Caco-2 (cell line): ENCODE results near the gene GTPBP4. TPM values are rescaled to one million over a fixed set of nuclear protein-coding genes. Genes with fewer than 3 reads are reported as not detected.

Experiments
- BruUV-seq: library from RNA; stranded (reverse); fragments of 400-500 nt; replicated peaks from 2 replicates; lab custom pipeline; 2021; lab: Mats Ljungman, UMichigan
- CTCF ChIA-PET: fragments of 300-600 bp; sonication (Branson Sonifier 250); formaldehyde crosslinking; loops from one replicate; lab custom pipeline; 2022; ENCODE audit warnings: antibody characterized with exemption; lab: Charles Lee
- POLR2A ChIA-PET: fragments of 300-600 bp; sonication (Branson Sonifier 250); formaldehyde crosslinking; loops from one replicate; lab custom pipeline; 2022; ENCODE audit warnings: antibody characterized with exemption; lab: Charles Lee
- DNase-seq, 2 experiments: peaks; one replicate each; pipeline versions ENCODE4 v3.0.0 to v3.0.0-alpha.2; 2020 to 2022
- H3K27me3 ChIP-seq: replicated peaks from 2 replicates; pipeline ENCODE4 v1.6.0; 2011; ENCODE audit warnings: low read length; ENCODE audit not compliant: control insufficient read depth, insufficient read depth
- H3K36me3 ChIP-seq: 2 replicates; pipeline ENCODE4 v1.5.1; 2011; ENCODE audit warnings: low read length; ENCODE audit not compliant: control insufficient read depth, insufficient read depth
- H3K4me1 ChIP-seq: fragments of 250-450 bp; sonication (Bioruptor Pico); 2 replicates; pipeline ENCODE4 v1.5.1; 2020; ENCODE audit warnings: mild to moderate bottlenecking
- H3K4me3 ChIP-seq: 2 replicates; pipeline ENCODE4 v1.5.1; 2011; ENCODE audit warnings: low read depth, mild to moderate bottlenecking, control low read depth, low read length
- H3K9me3 ChIP-seq: fragments of 250-450 bp; sonication (Bioruptor Pico); 2 replicates; pipeline ENCODE4 v1.5.1; 2020; ENCODE audit warnings: mild to moderate bottlenecking, moderate library complexity
- H3K27ac Mint-ChIP-seq: one replicate; pipeline ENCODE4 v1.8.0; 2022; ENCODE audit warnings: mixed read lengths; ENCODE audit not compliant: unreplicated experiment
- H3K27me3 Mint-ChIP-seq: one replicate; pipeline ENCODE4 v1.8.0; 2022; ENCODE audit warnings: mixed read lengths; ENCODE audit not compliant: insufficient read depth, unreplicated experiment
- H3K36me3 Mint-ChIP-seq: one replicate; pipeline ENCODE4 v1.8.0; 2022; ENCODE audit warnings: mild to moderate bottlenecking, mixed read lengths; ENCODE audit not compliant: insufficient read depth, unreplicated experiment
- H3K4me1 Mint-ChIP-seq: one replicate; pipeline ENCODE4 v1.8.0; 2022; ENCODE audit warnings: low read depth, mixed read lengths; ENCODE audit not compliant: unreplicated experiment
- H3K4me3 Mint-ChIP-seq: one replicate; pipeline ENCODE4 v1.8.0; 2022; ENCODE audit warnings: mild to moderate bottlenecking, moderate library complexity, mixed read lengths; ENCODE audit not compliant: unreplicated experiment
- H3K9me3 Mint-ChIP-seq: one replicate; pipeline ENCODE4 v1.8.0; 2022; ENCODE audit warnings: mixed read lengths; ENCODE audit not compliant: unreplicated experiment
- CTCF ChIP-seq, 2 experiments: fragments of 200-600 bp in 1 of 2; IDR thresholded peaks; 1 replicate in 1 of 2; 2 replicates in 1 of 2; pipeline versions ENCODE4 v1.5.1 to v1.8.0; 2011 to 2022; ENCODE audit warnings: antibody characterized with exemption in 1 of 2, control low read depth in 1 of 2, inconsistent platforms in 1 of 2, low read depth in 1 of 2, low read length in 1 of 2, mild to moderate bottlenecking in 1 of 2, moderate library complexity in 1 of 2; ENCODE audit not compliant: insufficient read depth in 1 of 2, severe bottlenecking in 1 of 2, unreplicated experiment in 1 of 2
- intact Hi-C: fragments of 100-400 bp; cut with micrococcal nuclease; formaldehyde crosslinking; loops from one replicate; pipeline ENCODE4 v1.10.0; 2022; ENCODE audit not compliant: unreplicated experiment
- total RNA-seq: library from RNA; stranded (reverse); gene quantifications from 2 replicates; pipeline ENCODE4 v1.2.3, GENCODE V29; 2022

GTPBP4 gene
- total RNA-seq, 1 experiment from 2014 or later: 202 TPM

DNA sequence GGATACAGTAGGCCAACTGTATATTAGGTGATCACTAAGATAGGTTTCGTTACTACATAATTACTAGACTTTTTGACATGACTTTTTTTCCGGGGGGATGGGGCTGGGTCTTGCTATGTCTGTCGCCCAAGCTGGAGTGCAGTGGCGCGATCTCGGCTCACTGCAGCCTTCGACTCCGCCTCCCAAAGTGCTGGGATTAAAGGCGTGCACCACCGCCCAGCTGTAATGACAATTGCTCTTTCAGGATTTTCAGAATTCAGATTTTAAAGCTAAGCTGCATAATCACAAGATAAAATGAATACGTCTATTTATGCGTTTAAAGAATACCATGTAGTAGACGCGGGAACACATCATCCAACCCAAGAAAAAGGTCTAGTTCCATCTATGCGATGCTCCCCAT lies 59.7 kb downstream of the GTPBP4 start:
- peak overlapping the region; percentile 99 for H3K4me3 Mint-ChIP-seq
- peak in 1 of 2 experiments; percentile 52 for DNase-seq
- H3K27me3 Mint-ChIP-seq: no peaks in the 10 kb centered on the region
- H3K27ac Mint-ChIP-seq: peak overlapping the region; percentile 96
- peaks cover 31% of the 10 kb centered on the region for H3K4me1 Mint-ChIP-seq
- H3K36me3 ChIP-seq: peaks cover 5% of the 10 kb centered on the region; the same call in 1 of the 2 replicates
- peaks cover 86% of the 10 kb centered on the region for H3K36me3 Mint-ChIP-seq
- BruUV-seq: no TSS peak
- H3K4me3 ChIP-seq: peak overlapping the region; percentile 80
- POLR2A ChIA-PET: interaction anchor here (1.1 to 3.5 kb wide), 9 partner anchors 13 to 501 kb away, joined by 4 to 73 read pairs (median 12); partner anchors contain the start of genes GTPBP4 and LARP4B
- no peaks in the 10 kb centered on the region for H3K9me3 Mint-ChIP-seq
- H3K9me3 ChIP-seq: no peaks in the 10 kb centered on the region
- intact Hi-C loops: loop anchor here (2.0 kb wide), 1 partner anchor 27 kb away; no protein-coding TSS in a partner anchor
- TF ChIP-seq CTCF (IDR thresholded peaks at IDR 0.05; ENCODE audit: insufficient read depth in 1 of 2, low read depth in 1 of 2, low read length in 1 of 2, severe bottlenecking in 1 of 2, unreplicated experiment in 1 of 2): no peak
- CTCF ChIA-PET: interaction anchor here (1.5 kb wide), 1 partner anchor 232 kb away, joined by 7 read pairs; no protein-coding TSS in a partner anchor
- H3K27me3 ChIP-seq: no peaks in the 10 kb centered on the region
- peaks cover 8% of the 10 kb centered on the region; the same call in 1 of the 2 replicates for H3K4me1 ChIP-seq

DNA sequence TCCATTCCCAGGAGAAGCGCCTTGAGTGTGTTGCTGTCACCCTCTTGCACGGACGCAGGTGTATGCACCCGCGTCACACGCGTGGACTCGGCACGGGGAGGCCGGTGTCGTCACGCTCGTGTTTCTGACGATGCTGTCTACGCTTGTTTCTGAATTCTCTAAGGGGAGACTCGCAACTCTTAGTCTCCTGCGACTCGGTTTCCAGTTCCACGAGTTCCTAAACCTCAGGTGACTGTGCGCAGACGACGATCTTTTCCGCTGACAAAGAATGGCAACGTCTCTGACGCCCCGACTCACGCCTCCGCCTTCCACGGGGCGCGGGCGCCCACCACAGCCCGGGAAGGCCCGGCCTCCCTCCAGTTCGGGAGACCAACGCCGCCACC lies 60.1 kb downstream of the GTPBP4 start:
- H3K4me1 ChIP-seq: peaks cover 8% of the 10 kb centered on the region; the same call in 1 of the 2 replicates

More for the DNA sequence above, 60.1 kb downstream of the GTPBP4 start:
- peak overlapping the region; percentile 96 for H3K27ac Mint-ChIP-seq
- H3K4me3 Mint-ChIP-seq: peak overlapping the region; percentile 99
- no peaks in the 10 kb centered on the region for H3K9me3 ChIP-seq
- no peak for DNase-seq
- BruUV-seq: TSS peak; percentile 60
- peaks cover 4% of the 10 kb centered on the region; the same call in 1 of the 2 replicates for H3K36me3 ChIP-seq
- no peaks in the 10 kb centered on the region for H3K27me3 Mint-ChIP-seq
- peak overlapping the region; percentile 80 for H3K4me3 ChIP-seq
- no peaks in the 10 kb centered on the region for H3K9me3 Mint-ChIP-seq
- ChIA-PET POLR2A (interaction anchor here (0.6 to 3.5 kb wide), 13 partner anchors 14 to 501 kb away, joined by 3 to 73 read pairs (median 9); partner anchors contain the start of genes GTPBP4 and LARP4B), CTCF (interaction anchor here (0.5 to 1.5 kb wide), 2 partner anchors 62 to 233 kb away, joined by 3 to 7 read pairs; no protein-coding TSS in a partner anchor)
- intact Hi-C loops: loop anchor here (2.0 kb wide), 1 partner anchor 26 kb away; no protein-coding TSS in a partner anchor
- peaks cover 86% of the 10 kb centered on the region for H3K36me3 Mint-ChIP-seq
- peaks cover 31% of the 10 kb centered on the region for H3K4me1 Mint-ChIP-seq
- TF ChIP-seq CTCF (IDR thresholded peaks at IDR 0.05; ENCODE audit: insufficient read depth in 1 of 2, low read depth in 1 of 2, low read length in 1 of 2, severe bottlenecking in 1 of 2, unreplicated experiment in 1 of 2): no peak
- H3K27me3 ChIP-seq: no peaks in the 10 kb centered on the region
